CD8-positive, alpha-beta memory T cell (primary cell): ENCODE measurements around the gene JUP. TPM values are rescaled to one million over a fixed set of nuclear protein-coding genes. Genes with fewer than 3 reads are reported as not detected.

ENCODE experiments used
- CTCF ChIA-PET: fragments of 350-600 bp; sonication (Branson Sonifier 250); formaldehyde crosslinking; loops from one replicate; lab custom pipeline; 2021; ENCODE audit warnings: antibody characterized with exemption; lab: Charles Lee
- POLR2A ChIA-PET: fragments of 350-600 bp; sonication (Branson Sonifier 250); formaldehyde crosslinking; loops from one replicate; lab custom pipeline; 2021; ENCODE audit warnings: antibody characterized with exemption; lab: Charles Lee
- DNase-seq, 5 donors: peaks; one replicate each; pipeline versions ENCODE4 v3.0.0 to v3.0.0-alpha.2; 2020 to 2022; ENCODE audit warnings: mixed read lengths in 1 of 5
- H3K27ac ChIP-seq: one replicate; pipeline ENCODE4 v1.7.0; 2013; ENCODE audit warnings: low read depth, mild to moderate bottlenecking, low read length, moderate library complexity
- H3K27me3 ChIP-seq: 2 replicates; pipeline ENCODE4 v1.7.0; 2013; ENCODE audit warnings: low read length, mild to moderate bottlenecking; ENCODE audit not compliant: insufficient read depth, poor library complexity, severe bottlenecking
- H3K36me3 ChIP-seq: 2 replicates; pipeline ENCODE4 v1.7.0; 2013; ENCODE audit warnings: mild to moderate bottlenecking, low read length, moderate library complexity; ENCODE audit not compliant: insufficient read depth
- H3K4me1 ChIP-seq: 2 replicates; pipeline ENCODE4 v1.7.0; 2013; ENCODE audit warnings: mild to moderate bottlenecking, low read length, moderate library complexity; ENCODE audit not compliant: insufficient read depth
- H3K4me3 ChIP-seq: 2 replicates; pipeline ENCODE4 v1.7.0; 2013; ENCODE audit warnings: mild to moderate bottlenecking, low read length
- H3K9me3 ChIP-seq: 2 replicates; pipeline ENCODE4 v1.7.0; 2013; ENCODE audit warnings: mild to moderate bottlenecking, low read length
- H3K27ac Mint-ChIP-seq, 8 donors: one replicate each; pipeline ENCODE4 v1.8.0; 2020 to 2021; ENCODE audit warnings: mixed read lengths in 8 of 8, mild to moderate bottlenecking in 6 of 8, inconsistent platforms in 3 of 8, moderate library complexity in 3 of 8
- H3K27me3 Mint-ChIP-seq, 2 donors: one replicate each; pipeline ENCODE4 v1.8.0; 2020 to 2021; ENCODE audit warnings: mixed read lengths in 2 of 2, mild to moderate bottlenecking in 1 of 2, moderate library complexity in 1 of 2
- H3K36me3 Mint-ChIP-seq, 3 donors: one replicate each; pipeline ENCODE4 v1.8.0; 2020 to 2021; ENCODE audit warnings: mixed read lengths in 3 of 3, inconsistent platforms in 1 of 3, mild to moderate bottlenecking in 1 of 3
- H3K4me1 Mint-ChIP-seq, 3 donors: one replicate each; pipeline ENCODE4 v1.8.0; 2020 to 2021; ENCODE audit warnings: mixed read lengths in 3 of 3, inconsistent platforms in 1 of 3, mild to moderate bottlenecking in 1 of 3
- H3K4me3 Mint-ChIP-seq, 7 donors: one replicate each; pipeline ENCODE4 v1.8.0; 2020 to 2021; ENCODE audit warnings: mixed read lengths in 7 of 7, mild to moderate bottlenecking in 6 of 7, moderate library complexity in 4 of 7, inconsistent platforms in 2 of 7
- H3K9me3 Mint-ChIP-seq, 5 donors: one replicate each; pipeline ENCODE4 v1.8.0; 2020 to 2022; ENCODE audit warnings: mixed read lengths in 5 of 5, mild to moderate bottlenecking in 3 of 5, moderate library complexity in 2 of 5, inconsistent platforms in 1 of 5
- polyA plus RNA-seq: library from polyadenylated mRNA; unstranded; fragments of 300-500 nt; fragmentation: Illumina TruSeq; gene quantifications from one replicate; pipeline ENCODE4 v1.2.3, GENCODE V29; 2021
- total RNA-seq, 2 experiments: library from RNA; stranded (reverse); gene quantifications; one replicate each; pipeline ENCODE4 v1.2.3, GENCODE V29; 2021

Gene JUP
- total and polyA plus RNA-seq, 3 experiments from 2014 or later = 0.33 to 0.35 TPM; not detected in 1

DNA sequence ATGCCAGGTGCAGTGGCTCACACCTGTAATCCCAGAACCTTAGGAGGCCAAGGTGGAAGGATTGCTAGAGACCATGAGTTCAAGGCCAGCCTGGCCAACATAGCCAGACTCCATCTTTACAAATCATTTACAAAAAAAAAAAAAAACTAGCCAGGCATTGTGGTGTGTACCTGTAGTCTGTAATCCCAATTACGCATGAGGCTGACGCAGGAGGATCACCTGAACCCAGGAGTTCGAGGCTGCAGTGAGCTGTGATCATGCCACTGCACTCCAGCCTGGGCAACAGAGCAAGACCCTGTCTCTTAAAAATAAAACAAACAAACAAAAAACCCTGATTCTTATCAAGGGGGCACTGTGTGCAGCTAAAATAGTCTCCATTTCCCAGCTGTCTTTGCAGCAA is 35.2 kb downstream of the JUP start:
- no peaks in the 10 kb centered on the region for H3K4me1 Mint-ChIP-seq
- no peak overlapping the region for H3K27ac ChIP-seq
- peaks cover 6 to 16% of the 10 kb centered on the region in 2 donors for H3K27me3 Mint-ChIP-seq
- no peak overlapping the region for H3K27ac Mint-ChIP-seq
- DNase-seq = no peak
- POLR2A ChIA-PET = no interaction called here
- CTCF ChIA-PET = interaction anchor here (1.4 kb wide), 1 partner anchor 60 kb away, joined by 3 read pairs; the partner anchor contains the start of gene P3H4
- H3K36me3 Mint-ChIP-seq = no peaks in the 10 kb centered on the region
- H3K36me3 ChIP-seq = no peaks in the 10 kb centered on the region
- no peaks in the 10 kb centered on the region for H3K4me1 ChIP-seq
- no peaks in the 10 kb centered on the region for H3K9me3 Mint-ChIP-seq
- H3K4me3 ChIP-seq = no peak overlapping the region
- no peaks in the 10 kb centered on the region for H3K27me3 ChIP-seq
- H3K4me3 Mint-ChIP-seq = no peak overlapping the region
- H3K9me3 ChIP-seq = no peaks in the 10 kb centered on the region

DNA sequence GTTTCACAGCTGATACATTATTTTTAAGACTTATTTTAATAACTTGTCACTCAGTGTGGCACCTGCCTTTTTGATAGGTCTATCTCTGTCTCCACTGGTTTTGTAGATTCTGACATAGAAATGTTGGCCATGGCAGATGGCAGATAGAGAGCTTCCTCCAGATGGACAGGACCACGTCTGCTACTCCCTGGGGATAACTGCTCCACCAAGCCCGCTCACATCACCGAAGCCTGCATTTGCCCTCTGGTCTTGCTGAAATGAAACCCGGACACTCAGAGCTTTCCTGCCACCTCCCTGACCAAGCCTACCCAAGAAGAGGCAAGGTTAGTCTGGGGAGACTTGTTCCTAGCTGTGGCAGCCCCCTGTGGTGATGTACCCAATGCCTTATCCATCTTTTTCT is 35.6 kb downstream of the JUP start:
- H3K27me3 Mint-ChIP-seq = peaks cover 6 to 17% of the 10 kb centered on the region in 2 donors
- no peaks in the 10 kb centered on the region for H3K36me3 Mint-ChIP-seq
- POLR2A ChIA-PET = no interaction called here
- Histone ChIP-seq H3K27me3 (no peaks in the 10 kb centered on the region), H3K4me1 (no peaks in the 10 kb centered on the region), H3K4me3 (no peak overlapping the region), H3K27ac (no peak overlapping the region), H3K36me3 (no peaks in the 10 kb centered on the region), H3K9me3 (no peaks in the 10 kb centered on the region)
- H3K4me3 Mint-ChIP-seq = no peak overlapping the region
- peak overlapping the region in 2 of 8 donors; percentile 10 to 38 for H3K27ac Mint-ChIP-seq
- H3K4me1 Mint-ChIP-seq = no peaks in the 10 kb centered on the region
- no peak for DNase-seq
- CTCF ChIA-PET = interaction anchor here (1.4 kb wide), 1 partner anchor 61 kb away, joined by 3 read pairs; the partner anchor contains the start of gene P3H4
- H3K9me3 Mint-ChIP-seq = no peaks in the 10 kb centered on the region

DNA sequence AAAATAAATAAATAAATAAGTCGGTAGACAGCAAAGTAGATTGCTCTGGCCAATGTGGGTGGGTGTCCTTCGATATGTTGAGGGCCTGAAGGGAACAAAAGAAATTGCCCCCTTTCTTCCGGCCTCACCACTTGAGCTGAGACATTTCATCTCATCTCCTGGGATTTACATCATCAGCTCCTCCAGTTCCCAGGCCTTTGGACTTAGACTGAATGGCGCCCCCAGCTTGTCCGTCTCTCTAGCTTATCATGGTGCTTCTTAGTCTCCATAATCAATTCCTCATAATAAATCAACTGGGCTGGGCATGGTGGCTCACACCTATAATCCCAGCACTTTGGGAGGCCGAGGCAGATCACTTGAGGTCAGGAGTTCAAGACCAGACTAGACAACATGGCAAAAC is 38.2 kb downstream of the JUP start:
- Mint-ChIP-seq H3K4me1 (no peaks in the 10 kb centered on the region), H3K27me3 (peaks cover 4 to 12% of the 10 kb centered on the region in 2 donors), H3K36me3 (no peaks in the 10 kb centered on the region), H3K9me3 (no peaks in the 10 kb centered on the region), H3K27ac (peak overlapping the region in 1 of 8 donors; percentile 74), H3K4me3 (no peak overlapping the region)
- Histone ChIP-seq H3K4me3 (no peak overlapping the region), H3K4me1 (no peaks in the 10 kb centered on the region), H3K27ac (no peak overlapping the region), H3K27me3 (no peaks in the 10 kb centered on the region), H3K9me3 (no peaks in the 10 kb centered on the region), H3K36me3 (no peaks in the 10 kb centered on the region)
- no peak for DNase-seq
- POLR2A ChIA-PET = no interaction called here
- CTCF ChIA-PET = no interaction called here

DNA sequence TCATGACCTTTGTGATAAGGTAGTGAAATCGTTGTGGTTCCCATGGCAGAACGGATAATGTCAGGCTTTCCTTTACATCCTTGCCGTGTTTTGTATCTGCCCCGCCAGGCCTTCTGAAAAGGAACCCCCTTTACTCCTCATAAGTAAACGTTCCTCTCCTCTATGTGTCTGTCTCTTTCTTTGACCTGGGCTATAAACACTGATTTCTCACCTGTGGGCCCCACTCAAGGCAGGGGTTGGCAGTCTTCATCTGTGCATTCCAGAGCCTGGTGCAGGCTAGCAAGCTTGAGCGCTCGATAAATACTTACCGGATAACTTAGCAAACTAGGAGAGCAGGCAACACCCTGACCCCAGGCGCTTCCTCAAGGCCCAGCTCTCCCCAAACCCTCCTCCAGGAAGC is 44.8 kb downstream of the JUP start:
- no peaks in the 10 kb centered on the region for H3K4me1 ChIP-seq
- peaks cover 0 to 5% (median 0%) of the 10 kb centered on the region in 3 donors for H3K4me1 Mint-ChIP-seq
- H3K9me3 Mint-ChIP-seq = no peaks in the 10 kb centered on the region
- H3K36me3 ChIP-seq = no peaks in the 10 kb centered on the region
- no peak overlapping the region for H3K4me3 ChIP-seq
- CTCF ChIA-PET = interaction anchor here (1.3 kb wide), 1 partner anchor 60 kb away, joined by 3 read pairs; no protein-coding TSS in a partner anchor
- peaks cover 7% of the 10 kb centered on the region for H3K27me3 ChIP-seq
- no peak for DNase-seq
- no peak overlapping the region for H3K27ac Mint-ChIP-seq
- POLR2A ChIA-PET = no interaction called here
- H3K9me3 ChIP-seq = no peaks in the 10 kb centered on the region
- no peak overlapping the region for H3K27ac ChIP-seq
- H3K4me3 Mint-ChIP-seq = no peak overlapping the region
- no peaks in the 10 kb centered on the region for H3K36me3 Mint-ChIP-seq
- H3K27me3 Mint-ChIP-seq = peaks cover 8 to 17% of the 10 kb centered on the region in 2 donors

DNA sequence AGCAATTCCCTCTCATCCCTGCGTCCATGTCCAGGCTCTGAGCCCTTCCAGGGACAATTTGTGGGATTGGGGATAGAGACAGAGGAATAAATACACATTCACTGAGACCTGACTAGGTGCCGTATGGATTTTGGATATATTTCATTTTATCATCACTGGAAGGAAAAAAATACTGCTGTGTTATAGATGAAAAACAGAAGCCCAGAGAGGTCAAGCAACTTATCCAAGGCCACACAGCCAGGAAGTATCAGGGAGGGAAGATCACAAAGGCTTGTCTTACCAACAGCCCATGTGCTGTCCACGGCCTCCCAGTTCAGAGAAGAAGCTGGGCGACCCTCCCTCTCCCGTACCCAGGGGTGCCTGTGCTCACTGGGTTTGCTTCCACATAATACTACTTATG is 46.0 kb downstream of the JUP start:
- H3K36me3 ChIP-seq = no peaks in the 10 kb centered on the region
- no peak overlapping the region for H3K4me3 ChIP-seq
- no peak overlapping the region for H3K27ac ChIP-seq
- no peak for DNase-seq
- peaks cover 11% of the 10 kb centered on the region for H3K27me3 ChIP-seq
- peaks cover 0 to 5% (median 0%) of the 10 kb centered on the region in 3 donors for H3K4me1 Mint-ChIP-seq
- ChIA-PET CTCF (interaction anchor here (1.8 kb wide), 1 partner anchor 61 kb away, joined by 6 read pairs; no protein-coding TSS in a partner anchor), POLR2A (no interaction called here)
- no peaks in the 10 kb centered on the region for H3K4me1 ChIP-seq
- H3K36me3 Mint-ChIP-seq = no peaks in the 10 kb centered on the region
- no peaks in the 10 kb centered on the region for H3K9me3 Mint-ChIP-seq
- H3K4me3 Mint-ChIP-seq = no peak overlapping the region
- no peak overlapping the region for H3K27ac Mint-ChIP-seq
- H3K27me3 Mint-ChIP-seq = peaks cover 17 to 23% of the 10 kb centered on the region in 2 donors
- no peaks in the 10 kb centered on the region for H3K9me3 ChIP-seq

DNA sequence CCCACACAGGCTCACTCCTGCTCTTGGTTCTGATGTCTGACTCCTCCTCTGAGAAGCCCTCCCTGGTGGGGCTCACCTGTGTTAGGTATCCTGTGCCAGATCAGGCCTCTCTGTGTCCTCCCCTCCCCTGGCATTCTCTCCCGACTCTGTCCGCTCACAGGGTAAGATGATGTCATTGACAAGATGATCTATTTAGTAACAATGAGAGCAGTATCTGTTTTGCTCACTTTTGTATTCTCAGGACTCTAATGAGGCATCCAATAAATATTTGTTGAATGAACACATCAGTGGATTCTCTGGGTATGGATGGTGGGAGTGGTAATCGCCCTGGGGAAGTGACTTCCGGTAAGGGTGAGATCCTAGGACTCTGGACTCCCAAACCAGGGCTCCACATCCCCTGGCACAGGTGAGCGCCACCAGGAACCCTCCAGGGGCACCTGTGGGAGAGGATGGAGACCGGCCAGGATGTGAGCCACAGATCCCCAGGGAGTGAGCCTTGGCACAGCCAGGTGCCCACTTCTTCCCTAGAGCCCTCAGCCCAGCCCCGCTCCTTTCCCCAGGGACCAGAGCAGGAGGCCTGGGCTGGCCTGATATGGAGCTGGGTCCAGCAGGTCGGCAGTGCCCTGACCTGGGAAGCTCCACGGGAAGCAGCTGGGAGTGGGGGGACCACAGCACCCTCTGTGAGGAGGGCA is 46.7 kb downstream of the JUP start:
- POLR2A ChIA-PET = no interaction called here

DNA sequence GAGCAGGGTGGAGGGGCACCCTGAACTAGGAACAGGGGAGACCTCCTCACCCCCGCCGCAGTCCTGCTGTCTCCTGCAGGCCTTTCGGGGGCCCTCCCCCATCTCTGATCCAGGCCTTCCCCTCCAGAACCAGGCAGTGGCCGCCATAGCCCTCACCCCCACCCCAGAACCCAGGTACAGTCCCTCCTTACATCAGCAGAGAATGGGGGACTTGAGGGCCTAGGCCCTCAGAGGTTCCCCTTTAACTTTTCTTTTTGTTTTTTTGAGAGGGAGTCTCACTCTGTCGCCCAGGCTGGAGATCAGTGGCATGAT is 47.8 kb downstream of the JUP start:
- Histone ChIP-seq H3K4me3 (no peak overlapping the region), H3K27me3 (peaks cover 16% of the 10 kb centered on the region), H3K36me3 (no peaks in the 10 kb centered on the region), H3K9me3 (no peaks in the 10 kb centered on the region), H3K4me1 (no peaks in the 10 kb centered on the region), H3K27ac (no peak overlapping the region)
- H3K4me1 Mint-ChIP-seq = peaks cover 0 to 12% (median 0%) of the 10 kb centered on the region in 3 donors
- H3K27ac Mint-ChIP-seq = no peak overlapping the region
- no peaks in the 10 kb centered on the region for H3K9me3 Mint-ChIP-seq
- DNase-seq = no peak
- no peak overlapping the region for H3K4me3 Mint-ChIP-seq
- CTCF ChIA-PET = no interaction called here
- POLR2A ChIA-PET = no interaction called here
- H3K27me3 Mint-ChIP-seq = peaks cover 22 to 30% of the 10 kb centered on the region in 2 donors
- H3K36me3 Mint-ChIP-seq = no peaks in the 10 kb centered on the region

More for the DNA sequence above, 46.7 kb downstream of the JUP start:
- H3K27ac Mint-ChIP-seq = peak overlapping the region in 1 of 8 donors; percentile 72
- no peaks in the 10 kb centered on the region for H3K9me3 Mint-ChIP-seq
- H3K36me3 Mint-ChIP-seq = no peaks in the 10 kb centered on the region
- peaks cover 12% of the 10 kb centered on the region for H3K27me3 ChIP-seq
- peaks cover 22 to 28% of the 10 kb centered on the region in 2 donors for H3K27me3 Mint-ChIP-seq
- H3K9me3 ChIP-seq = no peaks in the 10 kb centered on the region
- CTCF ChIA-PET = interaction anchor here (1.8 kb wide), 1 partner anchor 62 kb away, joined by 6 read pairs; no protein-coding TSS in a partner anchor
- H3K36me3 ChIP-seq = no peaks in the 10 kb centered on the region
- H3K4me1 Mint-ChIP-seq = peaks cover 0 to 9% (median 0%) of the 10 kb centered on the region in 3 donors
- no peak for DNase-seq
- no peak overlapping the region for H3K27ac ChIP-seq
- H3K4me3 Mint-ChIP-seq = no peak overlapping the region
- no peaks in the 10 kb centered on the region for H3K4me1 ChIP-seq
- H3K4me3 ChIP-seq = no peak overlapping the region

DNA sequence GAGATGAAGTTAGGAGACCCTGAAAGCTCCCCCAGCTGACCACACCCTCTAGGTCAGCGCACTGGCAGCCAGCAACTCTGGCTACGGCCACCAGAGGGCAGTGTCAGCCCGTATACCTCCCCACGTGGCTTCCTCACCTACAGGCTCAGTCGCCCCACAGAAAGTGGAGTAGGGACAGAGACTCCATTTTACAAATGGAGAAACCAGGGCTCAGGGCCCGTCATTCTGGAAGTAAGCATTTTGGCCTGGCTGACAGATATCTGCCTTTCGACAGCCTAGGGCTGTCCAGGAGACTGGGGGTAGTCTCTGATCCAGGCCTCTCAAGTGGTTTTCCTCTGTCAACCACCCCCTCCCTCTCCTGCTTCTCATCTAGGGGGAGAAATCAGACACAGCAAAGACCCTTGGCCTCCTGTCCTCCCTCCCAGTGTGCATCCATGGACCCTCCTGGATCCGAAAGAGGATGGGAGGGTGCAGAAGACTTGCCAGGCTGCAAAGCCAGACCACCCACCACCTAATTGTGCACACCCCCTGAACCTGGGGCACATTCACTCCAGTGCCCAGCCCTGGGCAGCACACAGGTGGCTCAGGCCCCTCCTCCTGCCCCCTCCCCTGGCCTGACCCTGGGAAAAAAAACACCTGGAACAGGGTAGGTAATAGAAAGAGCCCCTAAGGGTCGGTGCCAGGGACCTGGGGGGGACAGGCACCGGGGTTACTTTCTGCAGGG is 48.3 kb downstream of the JUP start:
- CTCF ChIA-PET = interaction anchor here (0.6 to 2.5 kb wide), 11 partner anchors 9 to 89 kb away, joined by 3 to 12 read pairs (median 3); partner anchors contain the start of genes JUP and P3H4

More for the DNA sequence above, 48.3 kb downstream of the JUP start:
- H3K4me3 Mint-ChIP-seq = no peak overlapping the region
- no peaks in the 10 kb centered on the region for H3K36me3 ChIP-seq
- H3K9me3 Mint-ChIP-seq = no peaks in the 10 kb centered on the region
- H3K9me3 ChIP-seq = no peaks in the 10 kb centered on the region
- H3K4me3 ChIP-seq = no peak overlapping the region
- H3K4me1 Mint-ChIP-seq = peaks cover 0 to 14% (median 2%) of the 10 kb centered on the region in 3 donors
- no peaks in the 10 kb centered on the region for H3K4me1 ChIP-seq
- DNase-seq = peak; percentile 64 to 81 (median 68)
- no peaks in the 10 kb centered on the region for H3K36me3 Mint-ChIP-seq
- H3K27me3 Mint-ChIP-seq = peaks cover 24 to 35% of the 10 kb centered on the region in 2 donors
- POLR2A ChIA-PET = no interaction called here
- H3K27ac ChIP-seq = no peak overlapping the region
- peaks cover 16% of the 10 kb centered on the region for H3K27me3 ChIP-seq
- H3K27ac Mint-ChIP-seq = no peak overlapping the region
